KOPT-K1 (cell line): ENCODE measurements around the gene LMLN.

Experiments used
- H3K27ac ChIP-seq: fragments of 200-600 bp; sonication (generic); 2 replicates; pipeline ENCODE4 v1.5.1; 2016; ENCODE audit warnings: antibody characterized with exemption, mild to moderate bottlenecking, low read depth, low read length; ENCODE audit not compliant: poor library complexity, severe bottlenecking
- H3K36me3 ChIP-seq: fragments of 200-600 bp; sonication (generic); 2 replicates; pipeline ENCODE4 v1.5.1; 2017; ENCODE audit warnings: antibody characterized with exemption, mild to moderate bottlenecking, low read length, moderate library complexity; ENCODE audit not compliant: insufficient read depth
- H3K9me3 ChIP-seq: fragments of 200-600 bp; sonication (generic); 2 replicates; pipeline ENCODE4 v1.5.1; 2017; ENCODE audit warnings: antibody characterized with exemption, low read length, mild to moderate bottlenecking; ENCODE audit not compliant: insufficient read depth, poor library complexity, severe bottlenecking

The LMLN gene

DNA sequence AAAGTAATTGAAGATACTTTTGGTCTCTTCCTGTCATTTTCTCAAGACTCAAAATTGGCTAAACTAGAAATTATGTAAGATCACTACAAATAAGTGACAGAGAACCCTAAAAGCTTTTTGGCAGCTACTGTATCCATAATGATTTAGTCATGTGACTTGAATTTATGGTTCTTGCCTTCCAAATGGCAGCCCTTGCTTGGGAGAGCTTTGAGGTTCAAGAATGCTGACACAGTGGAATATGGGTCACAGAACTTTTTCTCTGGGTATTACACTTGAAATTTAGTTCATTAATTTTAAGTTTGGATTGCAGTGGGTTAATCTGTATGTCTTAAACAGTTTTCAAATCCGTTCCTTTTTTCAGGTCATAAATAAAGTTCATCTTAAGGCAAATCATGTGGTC is 14.0 kb downstream of the LMLN start:
- peaks cover 6% of the 10 kb centered on the region for H3K9me3 ChIP-seq
- no peak overlapping the region for H3K27ac ChIP-seq
- no peaks in the 10 kb centered on the region for H3K36me3 ChIP-seq

GRCh38 chr3:197975311-197975710 is 15.3 kb downstream of the LMLN start:
- peaks cover 6% of the 10 kb centered on the region for H3K9me3 ChIP-seq
- no peaks in the 10 kb centered on the region for H3K36me3 ChIP-seq
- no peak overlapping the region for H3K27ac ChIP-seq

GRCh38 chr3:197983076-197983475 is 23.1 kb downstream of the LMLN start:
- H3K9me3 ChIP-seq, result no peaks in the 10 kb centered on the region

GRCh38 chr3:197989651-197990050 is 29.6 kb downstream of the LMLN start:
- Histone ChIP-seq H3K9me3 (no peaks in the 10 kb centered on the region), H3K27ac (no peak overlapping the region), H3K36me3 (no peaks in the 10 kb centered on the region)

More at GRCh38 chr3:197983076-197983475, 23.1 kb downstream of the LMLN start:
- H3K27ac ChIP-seq, result no peak overlapping the region
- H3K36me3 ChIP-seq, result no peaks in the 10 kb centered on the region

DNA sequence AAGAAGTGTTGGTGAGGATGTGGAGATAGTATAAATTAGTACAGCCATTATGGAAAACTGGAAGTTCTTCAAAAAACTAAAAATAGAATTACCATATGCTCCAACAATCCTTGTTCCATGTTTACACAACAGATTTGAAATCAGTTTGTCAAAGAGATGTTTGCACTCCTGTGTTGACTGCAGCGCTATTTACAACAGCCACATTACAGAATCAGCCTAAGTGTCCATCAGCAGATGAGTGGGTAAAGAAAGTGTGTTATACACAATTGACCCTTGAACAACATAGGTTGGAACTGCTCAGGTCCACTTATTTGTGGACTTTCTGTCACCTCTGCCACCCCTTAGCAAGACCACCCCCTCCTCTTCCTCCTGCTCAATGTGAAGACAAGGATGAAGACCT is 34.7 kb downstream of the LMLN start:
- Histone ChIP-seq H3K36me3 (no peaks in the 10 kb centered on the region), H3K27ac (no peak overlapping the region), H3K9me3 (no peaks in the 10 kb centered on the region)

DNA sequence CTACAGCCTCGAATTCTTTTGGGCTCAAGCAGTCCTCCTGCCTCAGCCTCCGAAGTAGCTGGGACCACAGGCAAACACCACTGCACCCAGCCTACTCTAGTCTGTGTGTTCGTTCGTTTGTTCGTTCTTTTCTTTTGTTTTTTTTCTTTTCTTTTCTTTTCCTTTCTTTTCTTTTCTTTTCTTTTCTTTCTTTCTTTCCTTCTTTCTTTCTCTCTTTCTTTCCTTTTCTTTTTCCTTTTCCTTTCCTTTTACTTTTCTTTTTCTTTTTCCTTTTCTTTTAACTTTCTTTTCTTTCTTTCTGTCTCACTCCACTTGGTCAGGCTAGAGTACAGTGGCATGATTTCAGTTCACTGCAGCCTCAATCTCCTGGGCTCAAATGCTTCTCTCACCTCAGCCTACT is 36.8 kb downstream of the LMLN start:
- Histone ChIP-seq H3K9me3 (no peaks in the 10 kb centered on the region), H3K27ac (no peak overlapping the region)

DNA sequence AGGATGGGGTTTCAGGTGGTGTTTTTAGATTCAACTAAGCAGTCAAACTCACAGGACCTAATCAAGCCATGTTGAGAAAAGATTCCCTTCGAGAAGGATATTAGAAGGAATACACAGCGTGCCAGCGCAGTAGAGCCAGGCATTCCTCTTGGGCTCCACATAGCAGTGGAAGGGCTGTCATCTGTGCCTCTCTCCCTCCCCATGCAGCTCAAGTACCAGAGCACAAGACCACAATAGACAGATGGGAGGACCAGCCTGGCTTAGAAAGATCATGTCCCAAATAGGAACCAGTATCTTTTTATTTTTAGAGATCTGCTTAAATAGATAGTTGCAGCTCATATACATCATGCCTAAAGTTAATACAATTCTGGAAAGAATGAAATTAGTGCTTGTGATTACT is 37.9 kb downstream of the LMLN start:
- Histone ChIP-seq H3K36me3 (no peaks in the 10 kb centered on the region), H3K9me3 (no peaks in the 10 kb centered on the region)

More for the DNA sequence above, 36.8 kb downstream of the LMLN start:
- no peaks in the 10 kb centered on the region for H3K36me3 ChIP-seq

DNA sequence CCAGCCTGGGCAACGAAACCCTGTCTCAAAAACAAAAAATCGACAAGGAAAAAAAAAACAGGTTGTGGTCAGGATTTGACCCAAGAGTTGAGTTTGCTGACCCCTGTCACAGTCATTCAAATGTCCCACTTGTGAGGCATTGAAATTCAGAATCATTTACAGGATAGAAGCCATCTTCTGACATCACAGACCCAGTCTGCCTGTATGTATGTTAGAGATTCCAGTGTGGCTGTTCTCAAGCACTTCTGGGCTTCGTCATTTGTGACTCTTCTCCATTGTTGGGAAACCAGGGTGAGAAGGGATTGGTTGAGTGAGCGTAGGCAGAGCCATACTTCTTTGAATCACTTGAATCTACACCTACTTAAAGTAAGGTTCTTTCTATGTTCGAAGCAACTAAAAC is 57.1 kb downstream of the LMLN start:
- H3K36me3 ChIP-seq, result no peaks in the 10 kb centered on the region
- no peak overlapping the region for H3K27ac ChIP-seq
- no peaks in the 10 kb centered on the region for H3K9me3 ChIP-seq

More for the DNA sequence above, 37.9 kb downstream of the LMLN start:
- no peak overlapping the region for H3K27ac ChIP-seq

DNA sequence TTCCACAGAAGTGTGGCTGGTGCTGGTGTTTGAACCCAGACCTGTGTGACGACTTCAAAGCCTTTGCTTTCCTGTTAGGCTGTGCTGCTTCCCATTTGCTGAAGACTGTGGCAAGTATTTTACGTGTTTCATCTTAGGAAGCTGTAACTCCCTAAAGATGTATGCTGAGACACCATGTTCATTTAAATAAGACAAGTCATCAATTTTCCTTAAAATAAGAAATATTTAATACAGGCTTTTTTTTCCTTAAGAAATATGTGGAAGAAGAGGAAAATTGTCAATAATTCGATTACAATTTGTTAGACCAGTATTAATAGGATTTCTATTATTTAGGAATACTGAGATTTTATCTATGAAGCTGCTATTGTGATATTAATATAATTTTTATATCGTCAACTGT is 58.4 kb downstream of the LMLN start:
- no peaks in the 10 kb centered on the region for H3K36me3 ChIP-seq
- no peak overlapping the region for H3K27ac ChIP-seq
- no peaks in the 10 kb centered on the region for H3K9me3 ChIP-seq

DNA sequence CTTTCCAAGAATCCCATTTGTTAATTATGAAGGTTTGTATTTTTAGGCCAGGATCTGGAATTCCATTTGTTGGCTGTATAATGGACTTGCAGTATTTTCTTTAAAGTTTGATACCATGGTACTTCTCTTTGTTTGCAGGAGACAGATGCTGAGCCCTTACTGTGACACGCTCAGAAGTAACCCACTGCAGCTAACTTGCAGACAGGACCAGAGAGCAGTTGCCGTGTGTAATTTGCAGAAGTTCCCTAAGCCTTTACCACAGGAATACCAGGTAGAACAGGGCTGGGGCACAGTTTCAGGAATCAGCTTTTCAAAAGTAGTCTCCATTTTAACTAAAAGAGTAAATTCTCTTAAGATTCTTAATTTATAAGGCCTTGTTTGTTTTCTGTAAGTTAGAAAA is 59.1 kb downstream of the LMLN start:
- Histone ChIP-seq H3K36me3 (no peaks in the 10 kb centered on the region), H3K27ac (no peak overlapping the region), H3K9me3 (no peaks in the 10 kb centered on the region)

- no peak overlapping the region for H3K27ac ChIP-seq
- H3K9me3 ChIP-seq, result no peaks in the 10 kb centered on the region
- H3K36me3 ChIP-seq, result no peaks in the 10 kb centered on the region
Observed at GRCh38 chr3:198021320-198021719, 61.3 kb downstream of the LMLN start.

- Histone ChIP-seq H3K9me3 (no peaks in the 10 kb centered on the region), H3K27ac (no peak overlapping the region), H3K36me3 (no peaks in the 10 kb centered on the region)
Observed at GRCh38 chr3:198022604-198023003, 62.6 kb downstream of the LMLN start.

DNA sequence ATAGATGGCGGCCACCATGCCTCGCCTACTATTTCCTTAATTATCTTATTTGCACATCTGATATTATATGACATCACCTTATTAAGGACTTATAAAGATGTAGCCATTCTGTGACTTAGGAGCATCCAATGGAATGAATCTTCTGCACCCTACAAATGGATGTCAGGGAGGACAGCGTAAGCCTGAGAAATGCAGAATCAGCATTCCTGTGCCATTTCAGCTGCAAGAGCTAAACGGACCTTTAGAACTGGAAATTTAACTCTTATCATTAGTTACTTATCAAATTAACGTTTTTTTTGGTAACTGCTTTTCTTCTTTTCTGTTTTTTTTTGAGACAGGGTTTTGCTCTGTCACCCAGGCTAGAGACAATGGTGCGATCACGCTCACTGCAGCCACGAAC is 65.6 kb downstream of the LMLN start:
- no peaks in the 10 kb centered on the region for H3K36me3 ChIP-seq
- no peak overlapping the region for H3K27ac ChIP-seq
- no peaks in the 10 kb centered on the region for H3K9me3 ChIP-seq

DNA sequence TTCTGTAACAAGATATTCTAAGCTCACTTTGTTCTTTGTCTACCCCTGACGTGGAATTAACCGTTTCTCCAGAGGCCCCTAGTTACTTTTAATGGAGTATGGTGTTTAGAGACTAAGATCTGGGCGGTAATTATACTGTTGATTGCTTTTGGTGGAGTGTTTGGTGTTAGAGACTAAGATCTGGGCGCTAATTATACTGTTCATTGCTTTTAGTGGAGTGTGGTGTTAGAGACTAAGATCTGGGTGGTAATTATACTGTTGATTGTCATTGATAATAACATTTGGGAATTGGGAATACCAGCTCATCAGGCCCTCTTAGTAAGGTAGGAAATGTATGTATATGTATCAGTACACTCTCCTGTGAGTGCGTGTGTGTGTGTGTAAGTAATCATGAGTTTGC is 66.6 kb downstream of the LMLN start:
- no peaks in the 10 kb centered on the region for H3K9me3 ChIP-seq
- no peaks in the 10 kb centered on the region for H3K36me3 ChIP-seq
- H3K27ac ChIP-seq, result no peak overlapping the region

- Histone ChIP-seq H3K9me3 (no peaks in the 10 kb centered on the region), H3K36me3 (no peaks in the 10 kb centered on the region), H3K27ac (no peak overlapping the region)
Observed at GRCh38 chr3:198027045-198027798, 67.2 kb downstream of the LMLN start.

GRCh38 chr3:198027799-198028390 is 67.9 kb downstream of the LMLN start:
- no peak overlapping the region for H3K27ac ChIP-seq
- no peaks in the 10 kb centered on the region for H3K36me3 ChIP-seq
- H3K9me3 ChIP-seq, result no peaks in the 10 kb centered on the region
